Measurements from ENCODE around the gene TMEM270. TPM values are rescaled to one million over a fixed set of nuclear protein-coding genes. Genes with fewer than 3 reads are reported as not detected.

TMEM270 gene
- total RNA-seq, 2 experiments from 2014 or later: not detected

DNA sequence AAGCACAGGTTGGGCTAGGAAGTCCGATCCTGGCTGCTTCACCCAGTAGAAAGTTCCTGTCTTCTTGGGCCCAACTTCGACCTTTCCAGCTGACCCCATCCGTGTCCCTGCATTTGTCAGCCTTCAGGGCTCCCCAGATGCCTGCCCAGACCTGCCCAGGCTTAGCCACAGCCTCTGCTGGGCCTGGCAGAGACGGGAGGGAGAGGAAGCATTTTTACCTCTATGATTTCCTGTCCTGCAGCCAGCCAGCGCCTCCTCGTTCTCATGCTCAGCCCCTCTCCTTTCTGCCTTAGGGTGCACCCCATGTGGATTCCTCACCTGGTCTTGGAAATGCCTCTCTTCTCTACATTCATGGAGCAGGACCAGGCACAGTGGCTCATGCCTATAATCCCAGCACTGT is 22.3 kb upstream of the TMEM270 start:
- no peak overlapping the region for H3K4me3 ChIP-seq (ENCODE audit: low read length)
- no peak overlapping the region for H3K4me3 Mint-ChIP-seq
- POLR2A ChIA-PET: no interaction called here

DNA sequence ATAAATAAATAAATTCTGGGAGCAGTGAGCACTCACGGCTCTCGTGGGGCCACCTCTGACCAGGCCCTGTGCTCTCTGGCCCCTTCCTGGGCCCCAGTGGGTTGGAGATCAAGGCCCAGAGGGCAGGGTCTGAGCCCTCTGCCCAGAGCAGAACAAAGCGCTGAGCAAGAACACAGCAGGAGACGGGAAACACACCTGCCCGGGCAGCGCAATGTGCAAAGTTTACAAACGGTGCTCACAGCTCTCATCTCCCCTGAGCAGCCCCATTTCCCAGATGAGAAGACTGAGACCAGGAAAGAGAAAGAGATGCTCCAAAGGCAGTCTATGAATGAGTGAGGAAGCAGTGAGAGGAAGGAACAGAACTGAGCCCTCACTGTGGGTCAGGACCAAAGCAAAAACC is 21.7 kb upstream of the TMEM270 start:
- Mint-ChIP-seq H3K27me3 (no peaks in the 10 kb centered on the region), H3K4me1 (ENCODE audit: low read depth) (peaks cover 12% of the 10 kb centered on the region), H3K36me3 (ENCODE audit: low read depth) (no peaks in the 10 kb centered on the region), H3K9me3 (no peaks in the 10 kb centered on the region), H3K4me3 (no peak overlapping the region), H3K27ac (no peak overlapping the region)
- ATAC-seq (ENCODE audit: poor library complexity) (no peak), DNase-seq (no peak)
- no peaks in the 10 kb centered on the region for H3K36me3 ChIP-seq (ENCODE audit: insufficient read depth, low read length)
- TF ChIP-seq, protein P1, sequence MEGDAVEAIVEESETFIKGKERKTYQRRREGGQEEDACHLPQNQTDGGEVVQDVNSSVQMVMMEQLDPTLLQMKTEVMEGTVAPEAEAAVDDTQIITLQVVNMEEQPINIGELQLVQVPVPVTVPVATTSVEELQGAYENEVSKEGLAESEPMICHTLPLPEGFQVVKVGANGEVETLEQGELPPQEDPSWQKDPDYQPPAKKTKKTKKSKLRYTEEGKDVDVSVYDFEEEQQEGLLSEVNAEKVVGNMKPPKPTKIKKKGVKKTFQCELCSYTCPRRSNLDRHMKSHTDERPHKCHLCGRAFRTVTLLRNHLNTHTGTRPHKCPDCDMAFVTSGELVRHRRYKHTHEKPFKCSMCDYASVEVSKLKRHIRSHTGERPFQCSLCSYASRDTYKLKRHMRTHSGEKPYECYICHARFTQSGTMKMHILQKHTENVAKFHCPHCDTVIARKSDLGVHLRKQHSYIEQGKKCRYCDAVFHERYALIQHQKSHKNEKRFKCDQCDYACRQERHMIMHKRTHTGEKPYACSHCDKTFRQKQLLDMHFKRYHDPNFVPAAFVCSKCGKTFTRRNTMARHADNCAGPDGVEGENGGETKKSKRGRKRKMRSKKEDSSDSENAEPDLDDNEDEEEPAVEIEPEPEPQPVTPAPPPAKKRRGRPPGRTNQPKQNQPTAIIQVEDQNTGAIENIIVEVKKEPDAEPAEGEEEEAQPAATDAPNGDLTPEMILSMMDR (IDR thresholded peaks at IDR 0.05): no peak
- no peak overlapping the region for H3K4me3 ChIP-seq (ENCODE audit: low read length)
- peaks cover 0 to 4% of the 10 kb centered on the region in 2 experiments for H3K9me3 ChIP-seq (ENCODE audit: control insufficient read depth in 1 of 2, insufficient read depth in 1 of 2, low read length in 2 of 2)
- intact Hi-C loops (cut with DNase I, micrococcal nuclease): no loop called here
- H3K27ac ChIP-seq (ENCODE audit: low read depth in 1 of 2, low read length in 2 of 2): no peak overlapping the region
- ChIA-PET CTCF (interaction anchor here (1.9 kb wide), 1 partner anchor 16 kb away, joined by 5 read pairs; no protein-coding TSS in a partner anchor), POLR2A (no interaction called here)
- H3K4me1 ChIP-seq (ENCODE audit: insufficient read depth, low read length): peaks cover 20% of the 10 kb centered on the region
- no peaks in the 10 kb centered on the region for H3K27me3 ChIP-seq (ENCODE audit: control insufficient read depth in 1 of 2, insufficient read depth in 2 of 2, low read length in 2 of 2)

More for the DNA sequence above, 22.3 kb upstream of the TMEM270 start:
- CTCF ChIA-PET: no interaction called here
- H3K27me3 ChIP-seq (ENCODE audit: control insufficient read depth in 1 of 2, insufficient read depth in 2 of 2, low read length in 2 of 2): no peaks in the 10 kb centered on the region
- H3K36me3 ChIP-seq (ENCODE audit: insufficient read depth, low read length): no peaks in the 10 kb centered on the region
- ATAC-seq (ENCODE audit: poor library complexity) (no peak), DNase-seq (no peak)
- TF ChIP-seq, protein P1 (IDR thresholded peaks at IDR 0.05): no peak
- Mint-ChIP-seq H3K4me1 (ENCODE audit: low read depth) (peaks cover 5% of the 10 kb centered on the region), H3K36me3 (ENCODE audit: low read depth) (no peaks in the 10 kb centered on the region), H3K27ac (no peak overlapping the region), H3K9me3 (no peaks in the 10 kb centered on the region), H3K27me3 (no peaks in the 10 kb centered on the region)
- no peak overlapping the region for H3K27ac ChIP-seq (ENCODE audit: low read depth in 1 of 2, low read length in 2 of 2)
- peaks cover 15% of the 10 kb centered on the region for H3K4me1 ChIP-seq (ENCODE audit: insufficient read depth, low read length)
- H3K9me3 ChIP-seq (ENCODE audit: control insufficient read depth in 1 of 2, insufficient read depth in 1 of 2, low read length in 2 of 2): peaks cover 0 to 4% of the 10 kb centered on the region in 2 experiments
- intact Hi-C loops (cut with DNase I, micrococcal nuclease): no loop called here

DNA sequence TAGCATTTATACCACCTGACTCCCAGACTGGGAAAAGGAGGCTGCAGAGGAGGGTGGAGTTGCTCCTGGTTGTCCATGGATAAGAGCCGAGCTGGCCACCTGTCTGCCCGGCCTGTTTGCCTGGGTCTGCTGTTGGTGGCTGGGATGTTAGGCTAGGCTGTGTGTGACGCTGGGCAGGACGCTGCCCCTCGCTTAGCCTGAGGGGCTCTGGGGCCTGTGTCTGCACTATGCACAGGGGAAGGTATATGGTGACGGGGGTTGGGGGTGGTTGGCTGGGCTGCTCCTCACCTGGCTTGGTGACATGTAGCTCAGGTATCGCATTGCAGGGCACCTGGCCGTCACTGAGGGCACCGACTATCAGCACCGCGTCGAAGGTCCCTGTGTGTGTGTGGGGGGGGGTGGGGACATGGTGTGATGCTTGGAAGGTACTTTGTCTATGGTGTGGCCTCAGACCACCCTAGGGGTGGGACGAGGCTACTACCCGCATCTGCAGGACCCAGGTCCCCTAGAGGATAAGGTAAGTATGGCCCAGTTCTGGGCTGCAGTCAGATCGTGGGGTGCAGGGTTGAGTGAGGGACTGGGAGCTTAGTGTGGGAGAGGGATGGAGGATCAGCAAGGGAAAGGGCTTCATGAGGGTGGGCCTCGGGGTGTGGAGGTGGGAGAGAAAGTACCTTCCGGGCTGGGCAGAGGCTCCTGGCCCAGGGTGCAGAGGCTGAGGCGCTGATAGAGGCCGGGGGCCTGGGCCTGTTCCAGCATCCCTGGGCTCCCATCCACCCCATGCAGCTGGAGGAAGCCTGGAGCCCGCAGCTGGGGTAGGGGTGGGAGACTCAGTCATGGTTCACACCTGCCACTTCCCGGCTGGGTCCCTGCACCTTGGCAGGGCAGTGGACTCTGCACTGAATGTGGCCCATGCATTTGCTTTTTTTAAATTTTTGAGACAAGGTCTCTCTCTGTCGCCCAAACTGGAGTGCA is 20.9 kb upstream of the TMEM270 start:
- peak overlapping the region; percentile 27 for H3K27ac Mint-ChIP-seq

More for the DNA sequence above, 20.9 kb upstream of the TMEM270 start:
- Histone ChIP-seq H3K4me1 (ENCODE audit: insufficient read depth, low read length) (peaks cover 20% of the 10 kb centered on the region), H3K4me3 (ENCODE audit: low read length) (no peak overlapping the region), H3K36me3 (ENCODE audit: insufficient read depth, low read length) (no peaks in the 10 kb centered on the region), H3K9me3 (ENCODE audit: control insufficient read depth in 1 of 2, insufficient read depth in 1 of 2, low read length in 2 of 2) (no peaks in the 10 kb centered on the region), H3K27ac (ENCODE audit: low read depth in 1 of 2, low read length in 2 of 2) (no peak overlapping the region), H3K27me3 (ENCODE audit: control insufficient read depth in 1 of 2, insufficient read depth in 2 of 2, low read length in 2 of 2) (no peaks in the 10 kb centered on the region)
- H3K4me3 Mint-ChIP-seq: peak overlapping the region; percentile 51
- ChIA-PET CTCF (interaction anchor here (1.9 kb wide), 1 partner anchor 15 kb away, joined by 5 read pairs; no protein-coding TSS in a partner anchor), POLR2A (no interaction called here)
- no peaks in the 10 kb centered on the region for H3K36me3 Mint-ChIP-seq (ENCODE audit: low read depth)
- intact Hi-C loops (cut with DNase I, micrococcal nuclease): loop anchor here in 1 of 2 experiments (5.0 kb wide), 1 partner anchor 173 kb away; the partner anchor contains the start of gene VPS37D
- no peak for DNase-seq
- no peak for ATAC-seq (ENCODE audit: poor library complexity)
- no peaks in the 10 kb centered on the region for H3K27me3 Mint-ChIP-seq
- no peaks in the 10 kb centered on the region for H3K9me3 Mint-ChIP-seq
- TF ChIP-seq, protein P1 (IDR thresholded peaks at IDR 0.05): no peak
- H3K4me1 Mint-ChIP-seq (ENCODE audit: low read depth): peaks cover 14% of the 10 kb centered on the region

Data from CD4-positive, alpha-beta T cell (primary cell).